Inferior parietal cortex (tissue), 1 donor: Measurements from ENCODE around the gene MAPK9.
"Not testable (repeated sequence)": the region's sequence is repeated elsewhere in the genome, so short reads cannot be mapped to it uniquely, and the experiment has no call there.

ENCODE experiments used
- DNase-seq: peaks from one replicate; pipeline ENCODE4 v3.0.0-alpha.2; 2016; ENCODE audit errors: extremely low spot score

MAPK9 gene

GRCh38 chr5:180235077-180235476, 56.8 kb downstream of the MAPK9 start:
- DNase-seq, result no peak

- DNase-seq, result no peak
Measured at GRCh38 chr5:180234271-180234670, 57.6 kb downstream of the MAPK9 start.

DNA sequence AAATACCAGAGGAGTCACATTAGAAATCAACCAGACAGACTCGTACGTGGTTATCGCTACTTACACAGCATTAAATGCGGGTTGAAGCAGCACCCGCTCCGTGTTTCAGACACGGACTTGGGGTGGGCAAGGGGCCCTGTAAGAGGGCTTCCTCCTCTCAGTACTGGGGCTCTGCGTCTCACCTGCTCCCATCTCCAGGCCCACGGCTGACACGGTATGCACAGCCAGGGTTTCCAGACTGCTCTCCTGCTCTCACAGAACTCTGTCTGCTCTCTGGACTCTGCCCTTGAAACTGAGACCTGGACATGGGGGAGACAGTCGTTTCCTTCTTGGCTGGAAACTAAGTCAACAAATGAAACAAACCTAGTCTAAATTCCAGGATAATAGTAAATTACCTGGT, 58.2 kb downstream of the MAPK9 start:
- DNase-seq, result no peak

GRCh38 chr5:180230017-180230416, 61.9 kb downstream of the MAPK9 start:
- no peak for DNase-seq

DNA sequence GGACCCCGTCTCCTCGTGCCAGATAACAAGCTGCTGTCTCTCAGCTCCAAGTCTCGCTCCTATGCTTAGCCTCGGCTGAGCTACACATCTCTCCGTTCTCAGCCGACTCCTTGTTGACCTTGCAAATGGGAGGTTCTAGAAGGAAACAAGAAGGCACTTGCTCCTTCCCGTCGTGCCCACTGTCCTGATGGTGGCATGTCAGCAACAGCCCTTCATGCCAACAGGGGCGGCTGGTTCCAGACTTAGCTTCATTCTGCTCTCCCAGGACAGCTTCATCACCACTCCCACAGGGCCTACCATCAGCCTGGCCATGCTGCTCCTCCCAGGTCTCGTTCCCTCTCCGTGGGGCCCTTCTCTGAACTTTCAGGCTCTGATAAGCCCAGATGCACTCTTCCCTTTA, 69.8 kb downstream of the MAPK9 start:
- no peak for DNase-seq

GRCh38 chr5:180217797-180218196, 74.1 kb downstream of the MAPK9 start:
- DNase-seq, result no peak

DNA sequence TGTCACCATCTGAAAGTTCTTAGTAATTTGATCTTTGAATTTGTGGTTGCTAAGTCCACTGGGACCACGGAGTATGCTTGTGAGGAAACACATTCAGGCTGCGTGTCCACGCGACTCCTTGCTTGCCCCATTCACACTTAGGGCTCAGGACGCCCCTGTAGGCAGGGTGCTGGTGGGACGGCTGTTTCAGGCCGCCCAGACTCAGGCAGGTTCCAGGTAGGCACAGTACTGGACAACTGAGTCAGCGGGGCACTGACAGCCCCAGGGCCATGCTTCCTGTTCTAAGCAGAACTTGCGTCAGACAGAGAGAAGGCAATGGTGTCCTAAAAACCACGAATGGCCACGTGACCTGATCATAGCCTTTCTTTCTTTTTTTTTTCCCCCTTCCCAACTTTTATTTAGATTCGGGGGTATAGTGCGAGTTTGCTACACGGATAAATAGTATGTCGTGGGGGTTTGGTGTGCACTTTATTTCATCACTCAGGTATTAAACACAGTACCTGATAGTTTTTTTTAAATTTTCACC, 75.2 kb downstream of the MAPK9 start:
- DNase-seq, result no peak

- DNase-seq, result no peak
Measured at GRCh38 chr5:180215783-180216630, 75.9 kb downstream of the MAPK9 start.

DNA sequence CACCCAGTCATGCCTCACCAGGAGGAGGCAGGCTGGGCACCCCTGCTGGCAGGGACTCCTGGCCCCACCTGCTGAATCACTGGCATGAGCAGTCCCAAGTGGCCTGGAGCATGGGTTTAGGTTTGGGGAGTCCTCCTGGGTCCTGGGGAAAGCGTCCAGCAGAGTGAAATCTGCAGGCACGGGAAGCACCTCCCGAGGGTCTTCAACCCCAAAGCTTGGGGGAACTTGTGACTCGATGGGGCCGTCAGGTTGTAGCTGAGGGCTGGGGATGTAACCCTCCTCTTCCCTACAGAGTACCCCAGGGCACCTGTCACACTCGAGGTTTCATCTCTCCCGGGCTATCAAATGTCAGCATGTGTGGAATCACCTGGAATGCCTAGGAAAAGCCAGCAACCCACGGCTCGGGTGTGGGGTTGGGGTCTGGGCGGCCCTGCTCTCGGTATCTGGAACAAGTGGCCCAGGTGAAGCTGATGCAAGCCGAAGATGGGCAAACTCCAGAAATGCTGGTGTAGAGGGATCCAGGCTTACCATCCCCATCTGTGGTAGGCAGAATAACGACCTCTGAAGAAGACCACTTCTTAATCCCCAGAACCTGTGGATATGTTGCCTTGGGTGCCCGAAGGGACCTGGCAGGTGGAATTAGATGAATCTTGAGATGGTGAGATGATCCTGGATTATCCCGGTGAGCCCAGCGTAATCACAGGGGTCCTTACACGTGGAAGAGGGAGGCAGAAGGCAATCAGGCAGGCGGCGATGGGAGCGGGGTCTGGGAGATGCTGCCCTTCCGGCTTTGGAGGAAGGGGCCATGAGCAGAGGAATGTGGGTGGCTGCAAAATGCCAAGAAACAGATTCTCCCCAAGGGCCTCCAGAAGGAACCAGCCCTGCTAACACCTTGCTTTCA, 76.8 kb downstream of the MAPK9 start:
- DNase-seq, result no peak

- DNase-seq, result no peak
Measured at GRCh38 chr5:180213657-180214207, 78.2 kb downstream of the MAPK9 start.

DNA sequence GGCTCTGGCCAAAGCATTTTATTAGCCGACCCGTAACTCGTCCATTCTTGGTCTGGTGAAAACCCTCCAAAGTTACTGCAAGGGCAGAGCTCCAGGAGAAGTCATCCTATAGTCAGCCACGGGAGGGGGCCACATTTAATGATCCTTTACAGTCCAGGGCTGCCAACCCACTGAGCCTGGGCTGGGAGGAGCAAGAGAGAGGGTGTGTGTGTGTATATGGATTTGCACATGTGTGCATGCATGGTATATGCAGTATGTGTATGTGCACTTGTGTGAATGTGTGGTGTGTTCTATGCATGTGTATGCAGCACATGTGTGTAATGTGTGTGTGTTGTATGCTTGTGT, 78.7 kb downstream of the MAPK9 start:
- no peak for DNase-seq

- no peak for DNase-seq
Measured at GRCh38 chr5:180212363-180213255, 79.3 kb downstream of the MAPK9 start.

- no peak for DNase-seq
Measured at GRCh38 chr5:180211761-180212035, 80.2 kb downstream of the MAPK9 start.

- no peak for DNase-seq
Measured at GRCh38 chr5:180210961-180211760, 80.7 kb downstream of the MAPK9 start.

DNA sequence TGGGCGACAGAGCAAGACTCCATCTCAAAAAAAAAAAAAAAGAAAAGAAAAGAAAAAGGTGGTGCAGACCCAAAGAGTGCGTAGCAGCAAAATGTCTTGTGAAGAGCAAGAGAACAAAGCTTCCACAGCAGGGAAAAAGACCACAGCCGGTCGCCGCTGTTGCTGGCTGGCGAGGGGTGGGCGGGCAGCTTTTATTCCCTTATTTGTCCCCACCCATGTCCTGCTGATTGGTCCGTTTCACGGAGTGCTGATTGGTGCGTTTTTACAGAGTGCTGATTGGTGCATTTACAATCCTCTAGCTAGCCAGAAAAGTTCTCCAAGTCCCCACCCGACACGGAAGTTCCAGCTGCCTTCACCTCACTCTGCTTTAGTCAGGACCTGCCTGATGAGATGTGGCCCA, 81.8 kb downstream of the MAPK9 start:
- not testable (repeated sequence) for DNase-seq

GRCh38 chr5:180209137-180209581, 82.7 kb downstream of the MAPK9 start, which contains the start of gene RASGEF1C:
TSS of gene RASGEF1C (minus strand) at chr5:180209211. CDS start at chr5:180138052, 71,159 bp downstream.
- peak; percentile 59 for DNase-seq

DNA sequence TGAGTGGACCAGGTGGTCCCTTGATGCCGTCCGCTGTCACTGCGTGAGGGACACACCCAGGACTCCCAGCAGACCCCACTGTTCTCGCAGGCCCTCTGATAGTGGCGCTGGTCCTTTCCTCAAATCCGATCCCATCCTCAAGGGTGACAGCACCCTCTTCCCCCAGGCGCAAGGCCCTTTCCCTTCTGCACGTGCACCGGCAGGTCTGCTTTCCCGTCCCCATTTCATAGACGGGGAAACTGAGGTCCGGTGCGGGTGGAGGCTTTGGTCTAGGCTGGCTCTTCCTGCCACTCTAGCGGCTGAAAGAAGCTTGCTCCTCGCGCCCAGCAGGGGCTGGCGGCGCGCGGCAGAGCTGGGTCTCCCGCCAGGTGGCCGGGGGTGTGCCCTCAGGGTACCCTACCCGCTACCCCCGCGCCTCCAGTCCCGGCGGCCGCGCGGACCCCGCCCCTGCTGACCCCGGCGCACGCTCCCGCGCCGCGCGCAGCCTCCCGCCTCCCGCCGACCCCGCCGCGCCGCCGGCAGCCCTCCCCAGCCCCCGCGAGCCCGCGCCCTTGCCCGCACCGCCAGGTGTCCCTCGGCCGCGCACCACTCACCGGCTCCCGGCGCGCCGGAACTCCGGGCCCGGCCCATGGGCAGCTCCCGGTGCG, 83.3 kb downstream of the MAPK9 start:
- DNase-seq, result no peak

DNA sequence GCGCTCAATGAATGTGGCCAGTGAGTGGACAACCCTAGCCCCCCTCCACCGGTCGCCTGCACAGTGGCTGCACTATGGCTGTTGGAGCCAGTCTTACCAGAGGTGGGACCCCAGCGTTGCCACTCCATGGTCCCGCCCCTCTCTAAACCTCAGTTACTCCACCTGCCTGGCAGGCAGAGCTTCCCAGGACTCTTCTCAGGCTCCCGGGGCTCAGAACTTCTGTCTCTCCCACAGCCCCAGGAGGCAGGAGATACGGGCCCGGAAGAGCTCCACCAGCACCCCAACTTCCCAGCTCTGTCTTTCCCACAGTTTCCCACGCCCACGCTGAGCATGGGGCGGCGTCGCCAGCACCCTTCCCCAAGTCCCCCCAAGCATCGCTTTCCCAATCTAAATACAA, 83.8 kb downstream of the MAPK9 start:
- DNase-seq, result no peak

DNA sequence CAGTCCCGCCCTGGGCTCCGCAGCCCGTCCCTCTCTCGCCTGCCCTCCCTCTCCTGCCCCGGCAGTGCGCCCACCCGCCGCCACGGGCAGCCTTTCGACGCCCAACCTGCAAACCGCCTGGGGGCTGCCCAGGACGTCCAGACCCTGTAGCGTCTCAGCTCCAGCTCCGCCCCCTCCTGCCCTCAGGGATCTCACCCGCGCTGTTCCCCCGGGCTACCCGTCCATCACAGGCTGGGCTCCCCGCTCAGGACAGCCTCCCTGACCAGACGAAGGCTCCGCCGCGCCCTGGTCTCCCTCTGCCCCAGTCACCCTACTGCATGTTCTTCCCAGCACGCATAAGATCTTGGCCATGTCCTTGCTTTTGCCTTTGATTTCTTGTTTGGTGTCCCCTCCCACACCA, 84.3 kb downstream of the MAPK9 start:
- DNase-seq, result no peak

- DNase-seq, result peak; percentile 8
Measured at GRCh38 chr5:180206993-180207392, 84.9 kb downstream of the MAPK9 start.
